HepG2 (cell line): ENCODE data around the gene APOBEC3C. TPM values are rescaled to one million over a fixed set of nuclear protein-coding genes. Genes with fewer than 3 reads are reported as not detected.

Experiments
- ARID2 ChIP-seq: sonication (generic); formaldehyde crosslinking; IDR thresholded peaks from 2 replicates; pipeline ENCODE4 v1.8.1; 2022; ENCODE audit warnings: mild to moderate bottlenecking, missing genetic modification reagents, borderline replicate concordance
- DMAP1 ChIP-seq: IDR thresholded peaks from 2 replicates; pipeline ENCODE4 v1.6.1; 2016
- E2F1 ChIP-seq: sonication (generic); formaldehyde crosslinking; IDR thresholded peaks from 2 replicates; pipeline ENCODE4 v1.5.0; 2020; ENCODE audit warnings: missing genetic modification reagents
- HMGXB4 ChIP-seq, 2 experiments: sonication (generic) in 1 of 2; formaldehyde crosslinking in 1 of 2; IDR thresholded peaks; 2 replicates each; pipeline versions ENCODE4 v1.4.0 to v1.6.1; 2018 to 2020; ENCODE audit warnings: missing genetic modification reagents in 2 of 2, borderline replicate concordance in 1 of 2, low read depth in 1 of 2, mild to moderate bottlenecking in 1 of 2, missing biosample characterization in 1 of 2
- KAT7 ChIP-seq: IDR thresholded peaks from 2 replicates; pipeline ENCODE4 v1.6.1; 2018; ENCODE audit warnings: borderline replicate concordance, missing compliant biosample characterization
- MEIS1 ChIP-seq: sonication (generic); formaldehyde crosslinking; IDR thresholded peaks from 2 replicates; pipeline ENCODE4 v1.9.0; 2021; ENCODE audit warnings: mild to moderate bottlenecking, missing genetic modification reagents, moderate library complexity, borderline replicate concordance
- PAXIP1 ChIP-seq: sonication (generic); formaldehyde crosslinking; conservative IDR thresholded peaks from 2 replicates; pipeline ENCODE4 v1.4.0; 2020; ENCODE audit warnings: mild to moderate bottlenecking, missing genetic modification reagents, moderate library complexity
- PHF20 ChIP-seq: sonication (generic); formaldehyde crosslinking; IDR thresholded peaks from 2 replicates; pipeline ENCODE4 v1.5.0; 2020; ENCODE audit warnings: mild to moderate bottlenecking, missing genetic modification reagents
- SP5 ChIP-seq: IDR thresholded peaks from 2 replicates; pipeline ENCODE4 v1.6.1; 2016; ENCODE audit warnings: low read depth, borderline replicate concordance
- STAG1 ChIP-seq: sonication (generic); formaldehyde crosslinking; IDR thresholded peaks from 2 replicates; pipeline ENCODE4 v1.4.0; 2020; ENCODE audit warnings: missing genetic modification reagents
- TBX3 ChIP-seq: fragments of 450-650 bp; IDR thresholded peaks from 2 replicates; pipeline ENCODE4 v1.6.1; 2017; ENCODE audit warnings: antibody characterized with exemption, mild to moderate bottlenecking, inconsistent platforms, borderline replicate concordance
- ZBTB7A ChIP-seq: sonication (generic); formaldehyde crosslinking; IDR thresholded peaks from 2 replicates; pipeline ENCODE4 v1.8.0; 2022; ENCODE audit warnings: mild to moderate bottlenecking, missing genetic modification reagents
- ZFP91 ChIP-seq: sonication (generic); formaldehyde crosslinking; IDR thresholded peaks from 2 replicates; pipeline ENCODE4 v1.9.0; 2022; ENCODE audit warnings: missing genetic modification reagents, mild to moderate bottlenecking, borderline replicate concordance
- ZFX ChIP-seq: sonication (generic); formaldehyde crosslinking; IDR thresholded peaks from 2 replicates; pipeline ENCODE4 v1.4.0; 2020; ENCODE audit warnings: mild to moderate bottlenecking, low read depth, missing genetic modification reagents, moderate library complexity
- ZNF12 ChIP-seq: sonication (generic); formaldehyde crosslinking; IDR thresholded peaks from 2 replicates; pipeline ENCODE4 v1.5.0; 2020; ENCODE audit warnings: missing genetic modification reagents
- ZNF121 ChIP-seq: sonication (generic); formaldehyde crosslinking; IDR thresholded peaks from 2 replicates; pipeline ENCODE4 v1.5.0; 2020; ENCODE audit warnings: mild to moderate bottlenecking, missing genetic modification reagents
- ZNF143 ChIP-seq: sonication (generic); formaldehyde crosslinking; IDR thresholded peaks from 2 replicates; pipeline ENCODE4 v1.4.0; 2020; ENCODE audit warnings: missing genetic modification reagents
- ZNF230 ChIP-seq: sonication (generic); formaldehyde crosslinking; IDR thresholded peaks from 2 replicates; pipeline ENCODE4 v1.4.0; 2020; ENCODE audit warnings: mild to moderate bottlenecking, missing genetic modification reagents
- ZNF564 ChIP-seq: sonication (generic); formaldehyde crosslinking; IDR thresholded peaks from 2 replicates; pipeline ENCODE4 v1.8.1; 2023; ENCODE audit warnings: mild to moderate bottlenecking, missing genetic modification reagents
- ZNF605 ChIP-seq: sonication (generic); formaldehyde crosslinking; IDR thresholded peaks from 2 replicates; pipeline ENCODE4 v1.8.0; 2022; ENCODE audit warnings: mild to moderate bottlenecking, missing genetic modification reagents
- ZNF788 ChIP-seq: sonication (generic); formaldehyde crosslinking; IDR thresholded peaks from 2 replicates; pipeline ENCODE4 v1.5.0; 2020; ENCODE audit warnings: mild to moderate bottlenecking, missing genetic modification reagents, borderline replicate concordance
- polyA plus RNA-seq, 8 experiments: library from polyadenylated mRNA; depleted of rRNA in 3 of 8; stranded (reverse) in 7 of 8; unstranded in 1 of 8; fragments of >200 nt; fragmentation: Illumina TruSeq in 4 of 8; extraction: Trizol in 4 of 8; gene quantifications; 2 replicates each; pipeline versions ENCODE4 v1.2.1 to v1.2.3, GENCODE V29; 2011 to 2016; ENCODE audit warnings: low read depth in 4 of 8, missing spikeins in 1 of 8, mixed read lengths in 1 of 8; ENCODE audit not compliant: insufficient read depth in 1 of 8
- total RNA-seq, 5 experiments: library from RNA; depleted of rRNA; stranded (reverse); fragments of >200 nt; fragmentation: Illumina TruSeq; extraction: Trizol; gene quantifications; 2 replicates each; pipeline ENCODE4 v1.2.3, GENCODE V29; 2016; ENCODE audit warnings: low read depth in 1 of 5

The APOBEC3C gene
- total and polyA plus RNA-seq, 2 of the 13 experiments (the other 11 are each of a cell fraction or from before 2014, with no cell fraction given): 8.9 to 27.6 TPM

GRCh38 chr22:39013942-39014722 lies at the start of gene APOBEC3C (continued):
- TF ChIP-seq ZNF564 (CRISPR knock-in tag) (0 out of 2 replicates have a peak, but pooled peaks have one; percentile 47), MEIS1 (CRISPR knock-in tag) (no peak), ZNF788 (CRISPR knock-in tag) (peak; percentile 38; the same call in 1 of the 2 replicates), KAT7 (CRISPR knock-in tag) (0 out of 2 replicates have a peak, but pooled peaks have one; percentile 43), STAG1 (CRISPR knock-in tag) (0 out of 2 replicates have a peak, but pooled peaks have one; percentile 17), ARID2 (CRISPR knock-in tag) (no peak), SP5 (CRISPR knock-in tag) (0 out of 2 replicates have a peak, but pooled peaks have one; percentile 53), ZNF143 (CRISPR knock-in tag) (0 out of 2 replicates have a peak, but pooled peaks have one; percentile 23), ZNF12 (peak; percentile 38; the same call in 1 of the 2 replicates), HMGXB4 (CRISPR knock-in tag; IDR thresholded peaks at IDR 0.05; ENCODE audit: borderline replicate concordance in 1 of 2, low read depth in 1 of 2) (peak in 1 of 2 experiments; percentile 22; a peak in 2 of 4 replicates), ZNF230 (no peak), TBX3 (no peak), DMAP1 (0 out of 2 replicates have a peak, but pooled peaks have one; percentile 27), ZFP91 (0 out of 2 replicates have a peak, but pooled peaks have one; percentile 29), E2F1 (CRISPR knock-in tag) (no peak), PHF20 (CRISPR knock-in tag) (peak; percentile 50; the same call in 1 of the 2 replicates), ZBTB7A (CRISPR knock-in tag) (0 out of 2 replicates have a peak, but pooled peaks have one; percentile 17), ZNF121 (CRISPR knock-in tag) (no peak), ZNF605 (CRISPR knock-in tag) (no peak), ZFX (CRISPR knock-in tag) (peak; percentile 95), PAXIP1 (0 out of 2 replicates have a peak, but pooled peaks have one; percentile 18)
